Measurements from ENCODE around the gene REG3G. TPM values are rescaled to one million over a fixed set of nuclear protein-coding genes. Genes with fewer than 3 reads are reported as not detected.

The REG3G gene
- total RNA-seq, 3 donors from 2014 or later, result 0.28 to 0.43 TPM; not detected in 1

Other genes starting within 250 kb of the REG3G start
- gene REG1B, start 62.3 kb downstream of the REG3G start, total RNA-seq, result 1 to 10 TPM; 1.7 to 3.8 (median 1.7) TPM
- gene REG1A, start 94.8 kb downstream of the REG3G start, total RNA-seq, result 1 to 10 TPM; 2.3 to 7.6 (median 5.3) TPM
- gene REG3A, start 134.1 kb downstream of the REG3G start, total RNA-seq, result under 1 TPM in 1 of 3 donors, not detected in 2; 0.41 TPM

All from activated T-cell treated with anti-CD3 and anti-CD28 coated beads, Interleukin-2, amount 50 U/mL, for 4 hours (primary cell).